HepG2 (cell line): ENCODE results near the gene PRPF4.
A peak's percentile ranks its signal among the peaks of the same experiment; 100 is the strongest.

Experiments
- EP300 ChIP-seq, 3 experiments: sonication (generic) in 1 of 3; formaldehyde crosslinking in 1 of 3; IDR thresholded peaks; 2 replicates each; pipeline versions ENCODE4 v1.5.1 to v1.6.1; 2011 to 2020; ENCODE audit warnings: low read depth in 2 of 3, low read length in 2 of 3, borderline replicate concordance in 1 of 3, improper control_type of control experiment in 1 of 3, mild to moderate bottlenecking in 1 of 3, missing genetic modification reagents in 1 of 3, moderate library complexity in 1 of 3
- PCBP2 ChIP-seq: fragments of 200-400 bp; formaldehyde crosslinking; optimal IDR thresholded peaks from 2 replicates; pipeline ENCODE3; 2018; ENCODE audit warnings: low read length, low read depth; ENCODE audit not compliant: poor library complexity, severe bottlenecking
- SAFB2 ChIP-seq: sonication (generic); formaldehyde crosslinking; IDR thresholded peaks from 2 replicates; pipeline ENCODE4 v1.5.1; 2020; ENCODE audit warnings: missing genetic modification reagents, low read depth, mild to moderate bottlenecking, borderline replicate concordance
- TEAD2 ChIP-seq: sonication (generic); formaldehyde crosslinking; IDR thresholded peaks from 2 replicates; pipeline ENCODE4 v1.9.0; 2021; ENCODE audit warnings: missing genetic modification reagents
- ZNF124 ChIP-seq: sonication (generic); formaldehyde crosslinking; IDR thresholded peaks from 2 replicates; pipeline ENCODE4 v1.4.0; 2020; ENCODE audit warnings: missing genetic modification reagents
- ZSCAN29 ChIP-seq: sonication (generic); formaldehyde crosslinking; conservative IDR thresholded peaks from 2 replicates; pipeline ENCODE4 v1.4.0; 2020; ENCODE audit warnings: mild to moderate bottlenecking, missing genetic modification reagents
- TF ChIP-seq, protein P1 (sequence below): sonication (generic); formaldehyde crosslinking; IDR thresholded peaks from 2 replicates; pipeline ENCODE4 v1.5.0; 2020; ENCODE audit warnings: mild to moderate bottlenecking, missing genetic modification reagents, moderate library complexity

DNA sequence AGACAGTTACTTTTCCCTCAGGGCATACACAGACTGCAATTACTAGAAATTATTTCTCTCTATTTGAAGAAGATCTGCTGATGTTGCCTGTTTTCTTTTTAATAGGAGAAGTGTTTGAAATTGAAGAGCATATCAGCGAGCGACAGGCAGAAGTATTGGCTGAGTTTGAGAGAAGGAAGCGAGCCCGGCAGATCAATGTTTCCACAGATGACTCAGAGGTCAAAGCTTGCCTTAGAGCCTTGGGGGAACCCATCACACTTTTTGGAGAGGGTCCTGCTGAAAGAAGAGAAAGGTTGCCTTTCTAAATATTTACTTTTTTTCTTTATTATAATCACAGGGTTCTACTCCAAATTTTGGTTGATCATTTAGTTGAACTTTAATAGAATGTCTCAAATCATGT lies 3.4 kb downstream of the PRPF4 start:
- TF ChIP-seq PCBP2 (no peak), ZNF124 (CRISPR knock-in tag) (no peak), EP300 (IDR thresholded peaks at IDR 0.05; ENCODE audit: low read depth in 2 of 2, low read length in 2 of 2) (0 out of 4 replicates have a peak, but pooled peaks of 1 of the 2 experiments have one; percentile 22), EP300 (CRISPR knock-in tag; IDR thresholded peaks at IDR 0.05; ENCODE audit: borderline replicate concordance) (no peak), TEAD2 (CRISPR knock-in tag) (no peak), SAFB2 (no peak), ZSCAN29 (CRISPR knock-in tag) (no peak)
- TF ChIP-seq, protein P1, sequence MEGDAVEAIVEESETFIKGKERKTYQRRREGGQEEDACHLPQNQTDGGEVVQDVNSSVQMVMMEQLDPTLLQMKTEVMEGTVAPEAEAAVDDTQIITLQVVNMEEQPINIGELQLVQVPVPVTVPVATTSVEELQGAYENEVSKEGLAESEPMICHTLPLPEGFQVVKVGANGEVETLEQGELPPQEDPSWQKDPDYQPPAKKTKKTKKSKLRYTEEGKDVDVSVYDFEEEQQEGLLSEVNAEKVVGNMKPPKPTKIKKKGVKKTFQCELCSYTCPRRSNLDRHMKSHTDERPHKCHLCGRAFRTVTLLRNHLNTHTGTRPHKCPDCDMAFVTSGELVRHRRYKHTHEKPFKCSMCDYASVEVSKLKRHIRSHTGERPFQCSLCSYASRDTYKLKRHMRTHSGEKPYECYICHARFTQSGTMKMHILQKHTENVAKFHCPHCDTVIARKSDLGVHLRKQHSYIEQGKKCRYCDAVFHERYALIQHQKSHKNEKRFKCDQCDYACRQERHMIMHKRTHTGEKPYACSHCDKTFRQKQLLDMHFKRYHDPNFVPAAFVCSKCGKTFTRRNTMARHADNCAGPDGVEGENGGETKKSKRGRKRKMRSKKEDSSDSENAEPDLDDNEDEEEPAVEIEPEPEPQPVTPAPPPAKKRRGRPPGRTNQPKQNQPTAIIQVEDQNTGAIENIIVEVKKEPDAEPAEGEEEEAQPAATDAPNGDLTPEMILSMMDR (CRISPR knock-in tag) = no peak
